BE2C (cell line): ENCODE measurements around the gene KCNH1.

Source experiments
- DNase-seq: peaks from one replicate; pipeline ENCODE4 v3.0.0-alpha.2; 2020
- H3K27me3 ChIP-seq: fragments of 250-450 bp; sonication (Bioruptor Pico); 2 replicates; pipeline ENCODE4 v1.5.1; 2020; ENCODE audit warnings: mild to moderate bottlenecking
- H3K36me3 ChIP-seq: fragments of 250-450 bp; sonication (Bioruptor Pico); 2 replicates; pipeline ENCODE4 v1.5.1; 2020; ENCODE audit warnings: mild to moderate bottlenecking
- H3K4me1 ChIP-seq: fragments of 250-450 bp; sonication (Bioruptor Pico); 2 replicates; pipeline ENCODE4 v1.5.1; 2020
- H3K4me3 ChIP-seq: 2 replicates; pipeline ENCODE4 v1.5.1; 2011; ENCODE audit warnings: low read depth, low read length
- H3K9me3 ChIP-seq: fragments of 250-450 bp; sonication (Bioruptor Pico); 2 replicates; pipeline ENCODE4 v1.5.1; 2020
- TF ChIP-seq, protein P1 (sequence below): IDR thresholded peaks from 2 replicates; pipeline ENCODE4 v1.5.1; 2012; ENCODE audit warnings: mild to moderate bottlenecking, low read depth, low read length

Gene KCNH1

DNA sequence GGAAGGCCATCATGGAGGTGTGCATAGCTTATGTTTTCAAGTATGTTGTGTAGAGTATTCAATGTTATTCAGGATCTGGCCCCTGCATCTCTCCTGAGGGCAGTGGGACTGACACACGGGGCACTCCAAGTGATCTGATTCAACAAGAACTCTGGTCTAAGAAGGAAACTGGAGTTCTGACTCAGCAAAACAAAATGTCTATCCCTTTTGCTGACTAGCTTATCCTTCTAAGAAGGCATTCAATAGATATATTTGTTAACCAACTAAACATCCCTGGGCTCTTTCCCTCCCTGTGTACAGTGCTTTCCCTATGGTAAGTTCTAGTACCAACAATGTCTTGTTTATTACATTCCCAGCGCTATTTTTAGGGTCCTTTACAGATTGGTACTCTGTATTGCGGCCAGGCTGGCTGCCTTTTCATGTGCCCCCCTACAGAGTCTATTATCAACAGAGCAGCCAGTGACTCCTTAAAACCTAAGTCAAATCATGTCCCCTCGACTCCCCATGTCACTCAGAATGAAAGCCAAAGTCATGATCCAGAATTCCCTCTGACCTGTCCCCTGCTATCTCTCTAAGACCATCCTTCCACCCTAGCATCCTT lies 304.9 kb downstream of the KCNH1 start:
- peaks cover 5% of the 10 kb centered on the region; the same call in 1 of the 2 replicates for H3K4me1 ChIP-seq
- H3K36me3 ChIP-seq = no peaks in the 10 kb centered on the region
- no peak for DNase-seq
- TF ChIP-seq, protein P1, sequence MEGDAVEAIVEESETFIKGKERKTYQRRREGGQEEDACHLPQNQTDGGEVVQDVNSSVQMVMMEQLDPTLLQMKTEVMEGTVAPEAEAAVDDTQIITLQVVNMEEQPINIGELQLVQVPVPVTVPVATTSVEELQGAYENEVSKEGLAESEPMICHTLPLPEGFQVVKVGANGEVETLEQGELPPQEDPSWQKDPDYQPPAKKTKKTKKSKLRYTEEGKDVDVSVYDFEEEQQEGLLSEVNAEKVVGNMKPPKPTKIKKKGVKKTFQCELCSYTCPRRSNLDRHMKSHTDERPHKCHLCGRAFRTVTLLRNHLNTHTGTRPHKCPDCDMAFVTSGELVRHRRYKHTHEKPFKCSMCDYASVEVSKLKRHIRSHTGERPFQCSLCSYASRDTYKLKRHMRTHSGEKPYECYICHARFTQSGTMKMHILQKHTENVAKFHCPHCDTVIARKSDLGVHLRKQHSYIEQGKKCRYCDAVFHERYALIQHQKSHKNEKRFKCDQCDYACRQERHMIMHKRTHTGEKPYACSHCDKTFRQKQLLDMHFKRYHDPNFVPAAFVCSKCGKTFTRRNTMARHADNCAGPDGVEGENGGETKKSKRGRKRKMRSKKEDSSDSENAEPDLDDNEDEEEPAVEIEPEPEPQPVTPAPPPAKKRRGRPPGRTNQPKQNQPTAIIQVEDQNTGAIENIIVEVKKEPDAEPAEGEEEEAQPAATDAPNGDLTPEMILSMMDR = no peak
- H3K9me3 ChIP-seq = no peaks in the 10 kb centered on the region
- H3K27me3 ChIP-seq = no peaks in the 10 kb centered on the region; the same call in 1 of the 2 replicates
- H3K4me3 ChIP-seq = no peak overlapping the region

GRCh38 chr1:210827481-210827880 lies 306.5 kb downstream of the KCNH1 start:
- no peak for DNase-seq

GRCh38 chr1:210826686-210827085 lies 307.3 kb downstream of the KCNH1 start:
- TF ChIP-seq, protein P1 = no peak
- peaks cover 5% of the 10 kb centered on the region; the same call in 1 of the 2 replicates for H3K4me1 ChIP-seq
- no peaks in the 10 kb centered on the region for H3K9me3 ChIP-seq
- H3K4me3 ChIP-seq = no peak overlapping the region
- no peak for DNase-seq
- no peaks in the 10 kb centered on the region for H3K36me3 ChIP-seq
- H3K27me3 ChIP-seq = no peaks in the 10 kb centered on the region; the same call in 1 of the 2 replicates

More at GRCh38 chr1:210827481-210827880, 306.5 kb downstream of the KCNH1 start:
- no peak overlapping the region for H3K4me3 ChIP-seq
- TF ChIP-seq, protein P1 = no peak
- no peaks in the 10 kb centered on the region for H3K9me3 ChIP-seq
- no peaks in the 10 kb centered on the region for H3K36me3 ChIP-seq
- H3K27me3 ChIP-seq = no peaks in the 10 kb centered on the region; the same call in 1 of the 2 replicates
- peaks cover 5% of the 10 kb centered on the region; the same call in 1 of the 2 replicates for H3K4me1 ChIP-seq

- no peaks in the 10 kb centered on the region for H3K9me3 ChIP-seq
- no peak overlapping the region for H3K4me3 ChIP-seq
- no peak for DNase-seq
- H3K4me1 ChIP-seq = no peaks in the 10 kb centered on the region
- TF ChIP-seq, protein P1 = no peak
- no peaks in the 10 kb centered on the region for H3K36me3 ChIP-seq
- no peaks in the 10 kb centered on the region for H3K27me3 ChIP-seq
Observed at GRCh38 chr1:210822932-210823331, 311.0 kb downstream of the KCNH1 start.

GRCh38 chr1:210822241-210822640 lies 311.7 kb downstream of the KCNH1 start:
- DNase-seq = no peak
- no peaks in the 10 kb centered on the region for H3K27me3 ChIP-seq
- no peaks in the 10 kb centered on the region for H3K9me3 ChIP-seq
- H3K36me3 ChIP-seq = no peaks in the 10 kb centered on the region
- H3K4me3 ChIP-seq = no peak overlapping the region
- TF ChIP-seq, protein P1 = no peak
- no peaks in the 10 kb centered on the region for H3K4me1 ChIP-seq

- no peaks in the 10 kb centered on the region for H3K36me3 ChIP-seq
- H3K4me3 ChIP-seq = no peak overlapping the region
- TF ChIP-seq, protein P1 = no peak
- H3K4me1 ChIP-seq = no peaks in the 10 kb centered on the region
- H3K27me3 ChIP-seq = no peaks in the 10 kb centered on the region
- no peaks in the 10 kb centered on the region for H3K9me3 ChIP-seq
- DNase-seq = no peak
Observed at GRCh38 chr1:210821615-210822014, 312.3 kb downstream of the KCNH1 start.
